Hematopoietic multipotent progenitor cell (in vitro differentiated cells): ENCODE data around the gene RHCG. TPM values are rescaled to one million over a fixed set of nuclear protein-coding genes. Genes with fewer than 3 reads are reported as not detected.

ENCODE experiments used
- DNase-seq, 3 donors: peaks; one replicate each; pipeline ENCODE4 v3.0.0-alpha.2; 2011 to 2015; ENCODE audit warnings: low read depth in 2 of 3, low spot score in 2 of 3
- total RNA-seq: library from RNA; depleted of rRNA; stranded (reverse); fragments of >200 nt; gene quantifications from one replicate; pipeline ENCODE4 v1.2.3, GENCODE V29; 2012

Gene RHCG
- total RNA-seq, 1 donor: not detected

DNA sequence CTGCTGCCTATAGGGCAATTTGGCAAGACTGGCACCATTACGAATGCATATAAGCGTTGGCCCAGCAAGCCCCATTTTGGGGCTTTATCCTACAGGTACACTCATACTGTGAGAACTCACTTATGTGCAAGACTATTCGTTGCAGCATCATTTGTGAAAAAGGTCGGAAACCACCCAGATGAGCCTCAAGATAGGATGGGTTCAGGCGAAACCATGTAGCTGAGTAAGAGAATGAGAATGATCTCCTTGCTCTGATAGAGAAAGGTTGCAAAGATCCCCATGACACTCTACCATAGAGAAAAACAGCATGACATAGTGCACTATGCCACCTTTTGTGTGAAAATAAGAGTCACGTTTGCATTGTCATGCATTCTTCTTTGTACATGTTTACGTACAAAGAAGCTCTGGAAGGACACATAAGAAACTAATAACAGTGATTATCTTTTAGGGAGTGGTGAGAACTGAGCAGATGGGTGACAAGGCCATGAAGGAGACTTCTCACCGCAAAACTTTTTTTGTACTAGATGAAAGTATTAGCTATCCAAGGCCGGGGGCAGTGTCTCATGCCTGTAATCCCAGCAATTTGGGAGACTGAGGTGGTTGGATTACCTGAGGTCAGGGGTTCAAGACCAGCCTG is 50.0 kb downstream of the RHCG start:
- DNase-seq: no peak

DNA sequence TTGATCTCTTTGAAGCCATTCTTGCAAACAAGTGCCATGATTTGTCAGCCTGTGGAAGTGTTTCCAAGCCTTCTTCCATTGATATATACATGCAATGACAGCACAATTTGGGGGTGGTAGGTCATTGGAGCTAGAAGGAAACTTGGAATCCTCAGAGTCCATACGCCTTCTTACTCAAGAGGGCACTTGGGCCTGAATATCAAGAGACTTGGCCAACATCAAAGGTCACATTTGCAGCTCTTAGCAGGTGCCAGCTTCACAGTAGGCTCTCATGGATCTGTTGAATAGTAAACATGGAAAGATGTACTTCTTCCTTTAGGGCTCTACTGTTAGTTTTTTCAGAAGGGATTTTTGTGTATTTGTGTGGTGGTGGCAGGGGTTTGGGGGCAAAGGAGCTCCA is 50.9 kb downstream of the RHCG start:
- DNase-seq: no peak

DNA sequence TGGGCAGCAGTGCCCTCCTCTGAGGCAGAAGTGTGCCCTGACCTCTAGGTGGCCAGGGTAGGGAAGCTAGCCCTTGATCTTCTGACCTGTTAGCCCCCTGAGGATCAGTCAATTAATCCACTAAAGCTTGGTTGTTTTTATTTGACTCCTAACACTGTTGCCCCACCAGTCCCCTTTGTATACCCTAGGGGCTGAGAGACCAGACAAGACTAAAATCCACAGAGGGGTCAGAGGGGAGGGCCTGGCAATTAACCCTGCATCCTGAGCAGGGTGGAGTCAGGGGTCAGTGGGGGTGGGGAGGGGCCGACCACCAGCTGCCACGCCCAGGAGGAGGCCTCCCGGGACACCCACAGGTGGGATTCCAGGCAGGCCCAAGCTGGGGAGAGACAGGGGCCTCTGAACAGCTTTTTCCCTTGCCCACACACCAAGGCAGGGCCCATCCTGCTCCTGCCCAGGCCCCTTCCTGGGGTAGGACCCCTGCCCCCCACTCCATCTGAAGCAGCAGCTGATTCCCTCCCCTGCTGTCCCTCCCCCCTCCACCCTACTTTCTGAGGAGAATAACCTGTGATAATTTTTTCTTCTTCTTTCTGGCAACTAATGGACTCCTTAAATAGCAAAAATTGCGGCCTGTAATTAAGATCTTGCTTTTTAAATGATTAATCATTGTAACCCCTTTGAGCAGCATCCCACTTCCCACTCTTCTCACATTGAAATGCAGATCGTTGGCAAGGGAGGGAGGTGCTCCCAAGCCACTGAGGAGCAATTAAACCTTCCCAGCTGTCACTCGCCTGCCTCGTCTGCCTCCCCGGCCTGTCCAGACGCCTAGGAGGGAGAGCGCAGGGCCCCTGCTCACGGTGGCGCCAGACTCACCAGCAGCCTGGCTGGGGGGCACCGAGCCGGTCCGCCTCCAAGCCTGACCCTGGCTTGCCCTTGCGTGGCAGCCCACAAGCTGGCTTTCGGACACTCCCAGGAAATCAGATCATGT is 51.9 kb downstream of the RHCG start:
- DNase-seq: no peak

DNA sequence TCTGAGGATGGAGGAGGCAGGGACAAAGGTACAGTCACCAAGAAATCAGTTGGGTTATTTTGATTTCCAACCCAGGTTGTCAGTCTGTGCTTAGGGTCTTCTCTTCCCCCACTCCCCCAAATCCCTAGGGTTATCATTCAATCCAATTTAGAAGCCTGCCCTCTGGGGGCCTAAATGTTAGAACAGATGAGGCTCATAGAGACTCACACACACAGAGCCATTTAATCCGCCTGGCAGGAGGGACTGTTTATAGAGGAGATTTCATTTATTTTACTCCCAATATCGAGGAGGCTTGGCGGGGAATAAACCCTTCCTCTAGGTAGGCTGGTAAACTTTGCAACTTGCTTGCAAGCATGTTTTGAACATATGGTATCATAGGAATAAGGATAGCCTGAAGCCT is 52.8 kb downstream of the RHCG start:
- DNase-seq: no peak

DNA sequence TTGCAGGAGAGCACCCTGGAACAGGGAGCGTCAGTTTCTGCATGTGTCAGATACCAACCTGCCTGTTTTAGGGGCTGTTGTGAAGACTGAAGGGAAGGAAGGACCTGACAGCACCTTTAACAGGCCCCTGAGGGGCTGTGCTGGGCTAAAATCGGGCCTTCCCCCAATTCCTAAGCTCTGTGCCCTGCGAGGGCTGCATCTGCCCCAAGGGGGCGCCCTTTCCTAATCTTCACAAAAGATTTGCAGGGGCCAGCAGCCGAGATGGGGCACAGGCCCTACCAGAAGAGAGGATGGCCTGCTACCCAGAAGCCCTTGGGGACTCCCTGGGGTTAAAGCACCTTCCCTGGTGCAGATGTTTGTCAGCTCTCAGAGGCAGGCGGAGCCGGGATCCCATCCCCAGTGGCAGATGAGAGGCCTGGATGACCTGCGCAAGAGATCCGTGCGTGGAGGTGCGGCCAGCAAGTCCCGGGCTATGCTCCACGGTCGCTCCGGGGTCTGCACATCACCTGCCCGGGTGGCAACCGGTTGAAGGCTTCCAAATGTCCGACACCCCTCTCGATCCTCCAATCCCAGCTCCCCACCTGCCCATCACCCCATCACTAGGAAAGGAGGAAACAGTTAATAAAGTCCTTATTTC is 53.6 kb downstream of the RHCG start:
- DNase-seq: peak in 2 of 3 donors; percentile 36 to 68

DNA sequence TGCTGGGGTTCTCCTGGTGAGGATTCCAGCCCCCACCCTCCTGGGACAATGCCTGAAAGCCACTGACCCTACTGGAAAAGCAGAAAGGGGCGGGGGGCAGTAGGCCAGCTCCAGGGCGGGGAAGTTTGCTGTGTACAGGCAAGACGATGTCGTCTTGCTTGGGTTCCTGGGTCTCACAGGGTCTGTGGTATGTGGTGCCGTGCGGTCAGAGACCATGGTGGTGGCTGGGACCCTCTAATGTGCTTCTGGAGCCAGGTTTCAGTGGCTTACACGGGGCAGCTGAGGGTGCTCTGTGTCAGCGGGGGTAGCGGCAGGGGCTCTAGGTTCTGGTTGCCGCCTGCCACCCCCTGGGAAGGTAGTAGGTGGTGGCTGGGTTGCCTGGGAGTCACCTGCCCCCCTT is 54.2 kb downstream of the RHCG start:
- no peak for DNase-seq

DNA sequence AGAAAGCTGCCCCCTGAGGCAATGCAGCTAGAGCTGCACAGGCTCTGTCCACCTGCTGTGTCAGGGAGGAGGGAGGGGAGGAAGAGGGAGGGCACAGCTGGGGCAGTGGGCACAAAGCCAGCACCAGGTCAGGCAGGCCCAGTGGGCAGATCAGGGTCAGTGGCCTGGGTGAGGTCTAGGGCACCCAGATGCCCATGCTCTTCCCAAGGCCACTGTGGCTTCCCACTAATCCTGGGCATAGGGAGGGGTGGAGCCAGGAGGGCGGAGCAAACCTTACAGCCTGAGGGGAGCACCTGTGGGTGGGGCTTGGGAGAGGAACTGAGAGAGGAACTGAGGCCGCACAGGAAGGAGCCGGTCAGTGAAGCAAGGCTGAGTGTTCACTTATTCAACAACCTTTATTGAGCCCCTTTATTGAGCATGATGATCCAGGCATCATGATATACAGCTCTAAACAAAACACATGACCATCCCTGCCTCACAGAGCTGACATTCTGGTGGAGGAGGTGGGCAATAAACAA is 55.0 kb downstream of the RHCG start:
- no peak for DNase-seq

DNA sequence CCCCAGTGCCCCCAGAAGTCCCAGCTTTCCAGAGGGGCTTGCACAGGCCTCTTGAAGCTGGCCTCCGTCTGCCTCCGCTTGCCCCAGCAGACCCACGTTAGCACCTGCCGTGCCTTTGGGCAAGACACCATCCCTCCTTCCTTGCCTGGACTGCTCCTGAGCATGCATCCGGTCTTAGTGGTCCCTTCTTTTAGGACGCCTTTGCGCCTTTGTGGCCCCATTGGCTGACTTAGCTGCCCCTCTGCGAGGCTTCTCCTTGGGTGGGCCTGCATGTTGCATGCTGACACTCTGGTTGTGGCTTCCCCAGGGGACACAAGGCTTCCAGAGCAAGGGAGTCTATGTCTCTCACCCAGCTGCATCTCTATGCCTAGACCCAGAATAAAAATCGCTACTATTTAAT is 56.6 kb downstream of the RHCG start:
- no peak for DNase-seq

DNA sequence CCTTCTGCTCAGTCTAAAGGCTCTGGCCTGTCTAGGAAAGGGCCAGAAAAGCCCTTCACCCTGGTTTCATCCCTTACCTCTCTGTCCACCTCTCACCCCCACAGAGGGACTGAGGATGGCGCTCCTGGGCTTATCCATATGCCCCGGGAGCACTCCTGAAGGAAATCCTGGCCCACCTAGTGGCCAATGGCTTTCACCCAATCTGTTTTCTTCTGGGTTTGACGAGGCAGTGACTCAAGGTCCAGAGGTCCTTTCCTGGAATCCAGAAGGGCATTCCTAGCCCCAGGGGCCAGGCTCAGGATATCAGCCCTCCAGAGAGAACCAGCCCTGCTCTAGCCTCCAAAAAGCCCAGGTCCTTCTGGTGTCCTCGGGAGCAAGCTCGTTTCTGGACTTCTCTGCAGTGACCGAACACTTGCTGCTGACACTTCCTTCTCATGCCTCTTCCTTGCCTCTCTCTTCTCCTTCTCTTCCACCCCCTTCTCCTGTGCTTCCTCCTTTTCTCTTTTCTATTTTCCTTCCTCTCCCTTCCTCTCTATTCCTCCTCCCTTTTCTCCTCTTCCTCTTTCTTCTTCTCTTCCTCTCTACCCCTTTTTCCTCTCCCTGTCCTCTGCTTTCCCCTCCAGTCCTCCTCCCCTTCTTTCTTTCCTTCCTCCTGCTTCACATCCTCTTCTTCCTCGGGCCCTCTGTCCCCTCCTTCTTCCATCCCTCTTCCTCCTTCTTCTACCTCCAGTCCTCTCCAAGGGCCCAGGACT is 59.6 kb downstream of the RHCG start:
- no peak for DNase-seq

DNA sequence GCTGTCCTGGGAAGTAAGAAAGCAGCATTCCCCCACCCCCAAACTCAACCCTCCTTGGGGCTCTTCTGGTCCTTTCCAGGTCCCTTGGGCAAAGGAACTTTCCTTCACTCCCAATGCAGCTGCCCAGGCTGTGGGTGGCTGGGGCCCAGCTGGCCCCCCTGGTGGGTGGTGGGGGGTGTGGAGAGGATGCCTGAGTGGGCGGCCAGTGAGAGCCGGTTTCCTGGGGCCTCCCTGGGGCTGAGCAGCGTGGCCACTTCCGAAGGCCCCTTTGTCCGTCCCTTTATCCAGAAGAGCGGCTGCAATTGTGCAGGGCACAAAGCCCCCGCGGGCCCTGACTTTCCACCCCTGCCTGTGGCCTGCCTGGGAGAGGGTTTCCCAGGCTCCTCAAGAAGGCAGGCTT is 61.0 kb downstream of the RHCG start:
- no peak for DNase-seq

DNA sequence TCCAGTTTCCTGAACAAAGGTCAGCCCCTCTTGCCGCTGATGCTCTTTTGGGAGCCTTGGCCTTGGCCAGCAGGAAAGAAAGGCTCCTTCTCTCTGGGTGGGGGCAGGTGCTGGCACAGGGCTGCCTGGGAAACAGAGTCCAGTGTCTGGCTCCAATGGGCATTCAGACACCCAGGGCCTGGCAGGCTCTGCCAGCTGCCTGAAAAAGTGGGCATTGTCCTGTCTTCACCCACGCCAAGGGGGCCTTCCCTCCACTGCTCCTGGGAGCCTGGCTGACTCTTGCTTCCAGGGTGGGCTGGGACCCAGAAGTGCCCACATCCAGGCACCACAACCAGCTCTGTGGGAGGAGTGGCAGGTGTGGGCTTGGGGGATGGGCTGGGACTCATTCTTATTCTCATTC is 62.7 kb downstream of the RHCG start:
- DNase-seq: no peak

DNA sequence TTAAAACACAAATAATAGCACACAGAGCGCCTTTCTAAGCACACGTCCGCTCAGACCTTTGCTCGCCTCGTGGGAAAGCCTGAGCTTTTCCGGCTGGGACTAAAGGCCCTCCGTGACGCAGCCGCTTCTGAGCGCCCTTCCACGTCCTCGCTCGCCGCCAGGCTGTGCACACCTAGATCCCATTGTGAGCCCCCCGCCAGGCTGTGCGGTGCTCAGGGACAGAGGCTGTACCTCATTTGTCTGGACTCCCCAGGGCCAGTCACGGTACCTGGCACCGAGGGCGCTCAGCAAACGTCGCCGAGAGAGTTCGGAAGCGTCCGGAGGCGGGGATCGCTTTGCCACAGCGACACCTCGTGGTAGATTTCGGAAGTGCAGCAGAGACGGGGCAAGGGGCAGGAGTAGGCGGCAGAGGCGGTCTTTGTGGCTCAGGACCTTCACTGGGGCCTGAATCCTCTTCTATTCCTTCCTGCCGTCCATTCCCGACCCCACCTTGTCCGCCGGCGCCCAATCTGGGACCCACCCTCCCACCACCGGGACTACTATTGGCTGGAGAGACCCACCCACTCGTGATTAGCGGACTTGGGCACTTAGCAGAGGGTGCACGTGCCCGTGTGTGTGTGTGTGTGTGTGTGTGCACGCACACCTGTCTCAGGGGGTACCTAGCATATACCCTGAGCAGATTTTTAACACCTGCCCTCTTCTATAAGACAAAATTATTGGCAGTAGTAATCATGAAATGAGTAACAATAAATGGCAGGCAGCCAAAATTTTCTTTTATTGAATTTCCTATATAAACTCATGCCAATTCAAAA is 65.6 kb downstream of the RHCG start:
- peak; percentile 67 to 83 (median 69) for DNase-seq

DNA sequence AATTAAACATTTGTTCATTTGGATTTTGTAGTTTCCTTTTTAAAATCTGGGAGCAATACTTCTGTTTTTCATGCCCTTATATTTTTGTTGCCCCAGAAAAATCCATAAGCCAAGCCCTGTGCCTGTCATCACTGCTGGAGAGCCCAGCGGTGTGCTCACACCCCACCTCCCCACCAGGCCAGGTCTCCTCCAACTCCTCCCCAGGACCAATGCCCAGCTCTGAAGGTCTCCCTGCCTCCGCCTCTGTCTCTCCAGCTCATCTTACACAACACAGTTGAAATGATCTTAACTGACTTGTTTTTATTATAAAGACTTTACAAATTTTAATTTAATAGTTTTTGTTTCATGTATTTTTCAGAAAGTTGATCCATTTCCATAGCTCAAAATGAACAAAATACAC is 66.4 kb downstream of the RHCG start:
- no peak for DNase-seq

DNA sequence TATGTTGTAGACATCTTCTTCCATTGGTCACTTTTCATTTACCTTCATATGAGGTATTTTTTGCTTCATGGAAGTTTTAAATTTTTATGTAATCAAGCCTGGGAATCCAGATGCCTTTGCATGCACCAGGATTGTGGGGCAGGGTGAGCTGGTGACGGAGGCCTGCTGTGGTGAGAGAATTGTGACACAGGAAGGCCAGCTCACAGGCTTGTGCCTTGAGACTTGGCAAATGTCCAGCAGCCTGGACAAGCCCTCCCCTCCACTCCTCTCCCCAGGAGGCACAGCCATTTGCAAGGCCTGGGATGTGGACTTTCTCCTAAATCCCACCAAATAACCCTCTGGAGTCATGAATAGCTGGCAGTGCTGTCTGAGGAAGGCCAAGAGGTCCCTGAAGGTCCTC is 67.4 kb downstream of the RHCG start:
- DNase-seq: no peak

DNA sequence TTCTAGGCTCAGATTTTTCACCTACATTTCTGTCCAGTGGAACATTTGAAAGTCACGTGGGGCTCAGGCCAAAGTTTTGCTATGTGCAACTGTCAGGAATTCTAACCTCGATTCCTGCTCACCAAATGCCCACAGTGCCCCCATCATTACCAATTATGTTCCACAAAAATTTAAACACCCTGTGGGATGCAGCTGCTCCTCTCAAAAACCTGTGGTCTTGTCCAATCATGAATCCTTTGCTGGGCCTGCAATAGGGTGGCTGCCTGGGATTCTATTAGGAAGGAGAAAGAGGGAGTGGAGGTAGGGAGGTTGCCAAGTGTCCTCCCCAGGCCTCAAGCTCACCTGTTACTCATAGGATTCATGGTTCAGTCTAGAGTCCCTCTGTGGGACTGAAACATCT is 68.1 kb downstream of the RHCG start:
- DNase-seq: no peak

DNA sequence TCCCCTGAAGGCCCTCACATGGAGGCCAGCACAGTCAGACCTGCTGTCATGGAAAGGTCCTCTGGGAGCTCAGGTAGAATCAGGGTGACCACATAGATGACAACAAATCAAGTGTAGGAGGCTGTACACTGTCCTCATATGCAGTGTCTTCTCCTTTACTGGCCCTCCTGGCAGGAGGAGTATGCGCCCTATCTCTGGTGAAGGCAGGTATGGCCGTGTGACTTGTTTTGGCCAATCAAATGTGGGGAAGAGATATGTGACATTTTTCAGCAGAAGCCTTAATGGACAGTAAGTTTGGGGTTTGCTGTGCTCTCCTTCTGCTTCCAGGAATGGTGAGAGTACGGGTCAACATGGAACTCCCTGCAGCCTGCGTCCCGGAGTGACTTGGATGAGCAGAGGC is 69.9 kb downstream of the RHCG start:
- DNase-seq: no peak

DNA sequence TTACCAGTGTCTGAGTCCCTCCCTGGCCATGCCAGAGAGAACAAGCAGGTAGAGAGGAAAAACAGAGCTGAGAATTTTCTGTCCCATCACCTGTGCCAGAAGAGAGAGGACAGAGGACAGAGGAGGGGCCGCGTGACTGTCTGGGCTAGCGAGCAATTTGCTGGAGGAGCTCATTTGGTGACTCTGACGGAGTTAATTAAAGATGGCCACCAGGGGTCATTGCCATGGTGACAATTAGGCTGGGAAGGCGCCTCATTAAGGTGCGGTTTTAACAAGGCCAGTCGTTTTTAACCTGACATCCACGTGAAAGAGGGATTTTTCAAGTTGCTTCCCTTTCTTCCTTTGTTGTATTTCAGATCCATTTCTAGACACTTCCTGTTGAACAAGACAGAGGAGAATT is 72.4 kb downstream of the RHCG start:
- DNase-seq: no peak
